OCI-LY7 (cell line): ENCODE results near the gene TSHZ3. TPM values are rescaled to one million over a fixed set of nuclear protein-coding genes. Genes with fewer than 3 reads are reported as not detected.

Experiments used
- BruUV-seq: library from RNA; stranded (reverse); fragments of 400-500 nt; replicated peaks from 2 replicates; lab custom pipeline; 2021; lab: Mats Ljungman, UMichigan
- CTCF ChIA-PET: fragments of 300-600 bp; sonication (Branson Sonifier 250); formaldehyde crosslinking; loops from one replicate; lab custom pipeline; 2022; ENCODE audit warnings: antibody characterized with exemption; ENCODE audit not compliant: unreplicated experiment; lab: Charles Lee
- POLR2A ChIA-PET: fragments of 300-600 bp; sonication (Branson Sonifier 250); formaldehyde crosslinking; loops from one replicate; lab custom pipeline; 2022; ENCODE audit warnings: antibody characterized with exemption; lab: Charles Lee
- DNase-seq: peaks from one replicate; pipeline ENCODE4 v3.0.0-alpha.2; 2015; ENCODE audit warnings: low spot score
- H2AFZ ChIP-seq: fragments of 200-600 bp; sonication (generic), shearing (Covaris generic); 2 replicates; pipeline ENCODE4 v1.6.1; 2014; ENCODE audit warnings: mild to moderate bottlenecking, antibody characterized with exemption, low read length, moderate library complexity
- H3K27ac ChIP-seq: fragments of 200-600 bp; sonication (generic); 2 replicates; pipeline ENCODE4 v1.5.1; 2014; ENCODE audit warnings: mixed run types, low read depth, mild to moderate bottlenecking, moderate library complexity, low read length, inconsistent platforms; ENCODE audit not compliant: poor library complexity, severe bottlenecking
- H3K36me3 ChIP-seq: fragments of 200-600 bp; sonication (generic); 2 replicates; pipeline ENCODE4 v1.6.1; 2014; ENCODE audit warnings: mild to moderate bottlenecking, antibody characterized with exemption, low read length, moderate library complexity, mixed read lengths; ENCODE audit not compliant: insufficient read depth
- H3K4me1 ChIP-seq: fragments of 200-600 bp; sonication (generic); 2 replicates; pipeline ENCODE4 v1.5.1; 2014; ENCODE audit warnings: mild to moderate bottlenecking, low read length; ENCODE audit not compliant: insufficient read depth, poor library complexity, severe bottlenecking
- H3K4me2 ChIP-seq: fragments of 200-600 bp; sonication (generic); 2 replicates; pipeline ENCODE4 v1.6.1; 2014; ENCODE audit warnings: mild to moderate bottlenecking, low read length
- H3K4me3 ChIP-seq: fragments of 200-600 bp; sonication (generic); 2 replicates; pipeline ENCODE4 v1.5.1; 2014; ENCODE audit warnings: mild to moderate bottlenecking, low read depth, low read length; ENCODE audit not compliant: poor library complexity, severe bottlenecking
- H3K79me2 ChIP-seq: fragments of 200-600 bp; sonication (generic); 2 replicates; pipeline ENCODE4 v1.6.1; 2016; ENCODE audit warnings: low read depth, mild to moderate bottlenecking, low read length, moderate library complexity, mixed read lengths; ENCODE audit not compliant: insufficient read depth
- H3K9me2 ChIP-seq: fragments of 200-600 bp; sonication (generic); 2 replicates; pipeline ENCODE4 v1.6.1; 2016; ENCODE audit warnings: mild to moderate bottlenecking, low read length, mixed read lengths; ENCODE audit not compliant: insufficient read depth
- H3K9me3 ChIP-seq: fragments of 200-600 bp; sonication (generic); 2 replicates; pipeline ENCODE4 v1.6.1; 2014; ENCODE audit warnings: mild to moderate bottlenecking, mixed run types, low read length, mixed read lengths
- H4K20me1 ChIP-seq: fragments of 200-600 bp; sonication (generic); 2 replicates; pipeline ENCODE4 v1.6.1; 2014; ENCODE audit warnings: mild to moderate bottlenecking, antibody characterized with exemption, low read length, moderate library complexity, mixed read lengths; ENCODE audit not compliant: insufficient read depth
- EZH2phosphoT487 ChIP-seq: fragments of 200-600 bp; sonication (generic); IDR thresholded peaks from 2 replicates; pipeline ENCODE4 v1.6.1; 2018; ENCODE audit warnings: low read depth, borderline replicate concordance, mild to moderate bottlenecking, mixed run types, antibody characterized with exemption, low read length, moderate library complexity, mixed read lengths
- intact Hi-C: fragments of 100-400 bp; cut with micrococcal nuclease; formaldehyde crosslinking; loops from one replicate; pipeline ENCODE4 v1.10.0; 2022; ENCODE audit not compliant: unreplicated experiment
- total RNA-seq, 2 experiments: library from RNA; depleted of rRNA in 1 of 2; stranded (reverse); fragments of >200 nt in 1 of 2; shearing (Covaris generic) in 1 of 2; gene quantifications; 2 replicates each; pipeline ENCODE4 v1.2.3, GENCODE V29; 2014 to 2022
- TF ChIP-seq, protein P1 (sequence below): fragments of 200-600 bp; sonication (generic); conservative IDR thresholded peaks from 2 replicates; pipeline ENCODE4 v1.5.1; 2014; ENCODE audit warnings: mild to moderate bottlenecking, antibody characterized with exemption, low read length, moderate library complexity, mixed read lengths

The TSHZ3 gene
- total RNA-seq, 2 experiments from 2014 or later: not detected

DNA sequence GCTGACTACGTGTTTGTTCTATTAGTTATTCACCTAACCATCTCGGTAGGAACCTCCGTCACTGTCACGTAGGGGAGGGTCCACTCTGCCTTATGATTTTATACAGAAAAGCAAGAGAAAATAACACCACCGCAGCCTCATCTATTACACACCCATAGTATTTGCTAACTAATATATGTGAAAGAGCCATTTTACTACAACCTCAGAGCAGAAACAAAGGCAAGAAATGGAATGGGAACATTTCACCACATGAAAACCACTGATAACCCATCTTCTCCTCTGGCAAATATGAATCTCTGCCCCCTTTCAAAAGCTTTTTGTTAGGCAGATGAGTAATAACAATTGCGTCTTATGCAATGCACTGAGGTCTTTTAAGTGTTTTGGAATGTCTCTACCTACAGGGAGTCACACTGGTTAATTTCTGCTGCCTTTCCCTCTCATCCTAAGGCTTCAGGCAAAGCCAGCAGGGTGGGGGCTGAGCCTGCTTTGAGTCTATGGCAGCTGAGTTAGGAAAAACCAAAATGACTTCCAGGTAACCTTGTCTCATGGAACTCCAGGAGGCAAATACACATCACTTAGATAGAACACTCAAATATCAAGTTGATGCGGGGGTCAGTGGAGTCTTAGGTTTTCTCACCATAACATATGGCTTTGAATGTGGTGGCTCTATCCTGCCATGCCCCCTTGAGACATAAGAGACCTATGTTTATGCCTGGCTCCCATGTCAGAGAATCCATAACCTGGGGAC lies 15.0 kb downstream of the TSHZ3 start:
- Histone ChIP-seq H3K27ac (no peak overlapping the region), H3K4me1 (peaks cover 13% of the 10 kb centered on the region), H3K9me2 (no peaks in the 10 kb centered on the region), H3K36me3 (no peaks in the 10 kb centered on the region), H3K4me3 (no peak overlapping the region), H3K4me2 (no peak overlapping the region), H2AFZ (no peak overlapping the region), H4K20me1 (no peaks in the 10 kb centered on the region), H3K79me2 (no peaks in the 10 kb centered on the region), H3K9me3 (no peaks in the 10 kb centered on the region)
- intact Hi-C loops: no loop called here
- TF ChIP-seq EZH2phosphoT487: no peak
- TF ChIP-seq, protein P1, sequence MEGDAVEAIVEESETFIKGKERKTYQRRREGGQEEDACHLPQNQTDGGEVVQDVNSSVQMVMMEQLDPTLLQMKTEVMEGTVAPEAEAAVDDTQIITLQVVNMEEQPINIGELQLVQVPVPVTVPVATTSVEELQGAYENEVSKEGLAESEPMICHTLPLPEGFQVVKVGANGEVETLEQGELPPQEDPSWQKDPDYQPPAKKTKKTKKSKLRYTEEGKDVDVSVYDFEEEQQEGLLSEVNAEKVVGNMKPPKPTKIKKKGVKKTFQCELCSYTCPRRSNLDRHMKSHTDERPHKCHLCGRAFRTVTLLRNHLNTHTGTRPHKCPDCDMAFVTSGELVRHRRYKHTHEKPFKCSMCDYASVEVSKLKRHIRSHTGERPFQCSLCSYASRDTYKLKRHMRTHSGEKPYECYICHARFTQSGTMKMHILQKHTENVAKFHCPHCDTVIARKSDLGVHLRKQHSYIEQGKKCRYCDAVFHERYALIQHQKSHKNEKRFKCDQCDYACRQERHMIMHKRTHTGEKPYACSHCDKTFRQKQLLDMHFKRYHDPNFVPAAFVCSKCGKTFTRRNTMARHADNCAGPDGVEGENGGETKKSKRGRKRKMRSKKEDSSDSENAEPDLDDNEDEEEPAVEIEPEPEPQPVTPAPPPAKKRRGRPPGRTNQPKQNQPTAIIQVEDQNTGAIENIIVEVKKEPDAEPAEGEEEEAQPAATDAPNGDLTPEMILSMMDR: no peak
- BruUV-seq: no TSS peak
- POLR2A ChIA-PET: no interaction called here
- DNase-seq: no peak
- CTCF ChIA-PET: no interaction called here

DNA sequence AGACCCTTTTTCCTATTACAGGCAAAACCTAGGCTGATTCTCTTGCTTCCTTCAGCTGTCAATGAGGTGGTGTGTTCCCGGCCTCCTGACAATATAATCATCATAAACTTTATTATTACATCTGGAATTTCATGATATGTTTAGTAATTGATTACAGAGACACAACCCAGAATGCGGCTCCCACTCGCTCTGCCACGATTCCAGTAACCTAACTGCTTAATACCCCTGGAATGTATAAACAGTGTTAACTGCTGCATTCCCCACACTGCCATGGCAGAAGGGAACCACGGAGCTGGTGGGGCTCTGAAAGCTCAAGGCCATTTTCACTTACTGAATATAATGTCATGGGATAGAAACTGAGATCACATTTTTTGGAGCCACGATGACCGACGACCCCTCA lies 17.1 kb downstream of the TSHZ3 start:
- no TSS peak for BruUV-seq
- H3K27ac ChIP-seq: no peak overlapping the region

DNA sequence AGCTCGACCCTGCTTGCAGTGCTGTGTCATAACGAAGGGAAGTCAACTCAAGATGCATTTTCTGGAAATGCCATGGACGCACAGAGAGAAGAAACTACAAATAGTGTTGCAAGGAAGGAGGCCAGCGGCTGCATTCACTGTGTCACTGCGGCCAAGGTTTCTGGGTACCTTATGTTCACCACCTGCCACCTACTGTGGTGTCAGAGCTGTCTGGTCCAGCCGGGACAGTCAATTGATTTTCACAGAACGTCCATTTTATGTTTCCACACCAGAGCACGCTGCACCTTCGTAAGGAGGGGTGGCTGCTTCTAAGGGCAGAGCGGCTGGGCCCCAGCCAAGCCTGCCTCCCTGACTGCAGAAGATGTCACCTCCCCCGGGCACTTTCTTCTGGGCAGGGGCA lies 17.7 kb downstream of the TSHZ3 start:
- Histone ChIP-seq H3K36me3 (no peaks in the 10 kb centered on the region), H2AFZ (no peak overlapping the region), H3K4me2 (no peak overlapping the region), H3K9me3 (no peaks in the 10 kb centered on the region), H4K20me1 (no peaks in the 10 kb centered on the region), H3K27ac (no peak overlapping the region), H3K9me2 (no peaks in the 10 kb centered on the region), H3K4me1 (no peaks in the 10 kb centered on the region), H3K4me3 (no peak overlapping the region), H3K79me2 (no peaks in the 10 kb centered on the region)
- CTCF ChIA-PET: no interaction called here
- no peak for DNase-seq
- no TSS peak for BruUV-seq
- TF ChIP-seq, protein P1: no peak
- no peak for TF ChIP-seq EZH2phosphoT487
- intact Hi-C loops: no loop called here
- POLR2A ChIA-PET: no interaction called here

More for the DNA sequence above, 17.1 kb downstream of the TSHZ3 start:
- Histone ChIP-seq H4K20me1 (no peaks in the 10 kb centered on the region), H3K79me2 (no peaks in the 10 kb centered on the region), H3K4me3 (no peak overlapping the region), H3K9me2 (no peaks in the 10 kb centered on the region), H3K4me2 (no peak overlapping the region), H3K36me3 (no peaks in the 10 kb centered on the region), H3K4me1 (no peaks in the 10 kb centered on the region), H3K9me3 (no peaks in the 10 kb centered on the region), H2AFZ (no peak overlapping the region)
- intact Hi-C loops: no loop called here
- DNase-seq: no peak
- TF ChIP-seq EZH2phosphoT487: no peak
- TF ChIP-seq, protein P1: no peak
- ChIA-PET CTCF (no interaction called here), POLR2A (no interaction called here)
